ENCODE measurements around the gene CCKAR.

- TF ChIP-seq, protein P1, sequence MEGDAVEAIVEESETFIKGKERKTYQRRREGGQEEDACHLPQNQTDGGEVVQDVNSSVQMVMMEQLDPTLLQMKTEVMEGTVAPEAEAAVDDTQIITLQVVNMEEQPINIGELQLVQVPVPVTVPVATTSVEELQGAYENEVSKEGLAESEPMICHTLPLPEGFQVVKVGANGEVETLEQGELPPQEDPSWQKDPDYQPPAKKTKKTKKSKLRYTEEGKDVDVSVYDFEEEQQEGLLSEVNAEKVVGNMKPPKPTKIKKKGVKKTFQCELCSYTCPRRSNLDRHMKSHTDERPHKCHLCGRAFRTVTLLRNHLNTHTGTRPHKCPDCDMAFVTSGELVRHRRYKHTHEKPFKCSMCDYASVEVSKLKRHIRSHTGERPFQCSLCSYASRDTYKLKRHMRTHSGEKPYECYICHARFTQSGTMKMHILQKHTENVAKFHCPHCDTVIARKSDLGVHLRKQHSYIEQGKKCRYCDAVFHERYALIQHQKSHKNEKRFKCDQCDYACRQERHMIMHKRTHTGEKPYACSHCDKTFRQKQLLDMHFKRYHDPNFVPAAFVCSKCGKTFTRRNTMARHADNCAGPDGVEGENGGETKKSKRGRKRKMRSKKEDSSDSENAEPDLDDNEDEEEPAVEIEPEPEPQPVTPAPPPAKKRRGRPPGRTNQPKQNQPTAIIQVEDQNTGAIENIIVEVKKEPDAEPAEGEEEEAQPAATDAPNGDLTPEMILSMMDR (IDR thresholded peaks at IDR 0.05): no peak
- TF ChIP-seq POLR2A (IDR thresholded peaks at IDR 0.05): no peak
Observed at GRCh38 chr4:26468977-26469376, 21.3 kb downstream of the CCKAR start.
